GM13976 (cell line): ENCODE data around the gene METTL14.

Source experiments
- DNase-seq: peaks from one replicate; pipeline ENCODE4 v3.0.0; 2012; ENCODE audit warnings: low spot score
- CTCF ChIP-seq: IDR thresholded peaks from 2 replicates; pipeline ENCODE4 v1.5.1; 2012; ENCODE audit warnings: borderline replicate concordance, mild to moderate bottlenecking; ENCODE audit not compliant: insufficient read depth; ENCODE audit errors: extremely low read depth, missing control alignments, control extremely low read depth
- in situ Hi-C: fragments of 300-500 bp; cut with MboI; formaldehyde crosslinking; loops from one replicate; pipeline ENCODE4 v1.12.0; 2022; ENCODE audit warnings: low sequenced_read_pairs, mixed read lengths, inconsistent platforms; ENCODE audit not compliant: unreplicated experiment

The METTL14 gene

GRCh38 chr4:118758293-118758692 lies 73.1 kb downstream of the METTL14 start:
- TF ChIP-seq CTCF = no peak
- in situ Hi-C loops = no loop called here
- no peak for DNase-seq

- DNase-seq = no peak
- no peak for TF ChIP-seq CTCF
- in situ Hi-C loops = no loop called here
Observed at GRCh38 chr4:118759481-118759880, 74.3 kb downstream of the METTL14 start.

- in situ Hi-C loops = no loop called here
- no peak for TF ChIP-seq CTCF
- DNase-seq = no peak
Observed at GRCh38 chr4:118760092-118760491, 74.9 kb downstream of the METTL14 start.

- in situ Hi-C loops = no loop called here
- TF ChIP-seq CTCF = no peak
- DNase-seq = no peak
Observed at GRCh38 chr4:118760493-118760892, 75.3 kb downstream of the METTL14 start.

GRCh38 chr4:118761397-118762016 lies 76.3 kb downstream of the METTL14 start:
- TF ChIP-seq CTCF = no peak
- in situ Hi-C loops = no loop called here
- no peak for DNase-seq

GRCh38 chr4:118762155-118762554 lies 77.0 kb downstream of the METTL14 start:
- in situ Hi-C loops = no loop called here
- DNase-seq = no peak
- no peak for TF ChIP-seq CTCF
